Breast epithelium (tissue), 3 donors: ENCODE results near the gene EEF1AKMT3.

Source experiments
- CTCF ChIP-seq, 3 donors: fragments of 450-650 bp; IDR thresholded peaks; one replicate each; pipeline ENCODE4 v1.5.1; 2016 to 2017; ENCODE audit warnings: antibody characterized with exemption in 3 of 3, mild to moderate bottlenecking in 3 of 3, moderate library complexity in 3 of 3
- POLR2A ChIP-seq: fragments of 450-650 bp; IDR thresholded peaks from one replicate; pipeline ENCODE4 v1.6.1; 2016; ENCODE audit warnings: antibody characterized with exemption, mild to moderate bottlenecking, moderate library complexity

GRCh38 chr12:57750561-57751431 lies 21.6 kb upstream of the EEF1AKMT3 start:
- TF ChIP-seq CTCF (IDR thresholded peaks at IDR 0.05), result no peak
- TF ChIP-seq POLR2A, result no peak
